HG02852 (cell line): ENCODE measurements around the gene SENP5.

Experiments
- ATAC-seq: cut with Tn5 transposase; IDR thresholded peaks from one replicate; pipeline ENCODE4 v1.9.1; 2021; ENCODE audit warnings: mild to moderate bottlenecking, moderate library complexity; ENCODE audit not compliant: unreplicated experiment

SENP5 gene

DNA sequence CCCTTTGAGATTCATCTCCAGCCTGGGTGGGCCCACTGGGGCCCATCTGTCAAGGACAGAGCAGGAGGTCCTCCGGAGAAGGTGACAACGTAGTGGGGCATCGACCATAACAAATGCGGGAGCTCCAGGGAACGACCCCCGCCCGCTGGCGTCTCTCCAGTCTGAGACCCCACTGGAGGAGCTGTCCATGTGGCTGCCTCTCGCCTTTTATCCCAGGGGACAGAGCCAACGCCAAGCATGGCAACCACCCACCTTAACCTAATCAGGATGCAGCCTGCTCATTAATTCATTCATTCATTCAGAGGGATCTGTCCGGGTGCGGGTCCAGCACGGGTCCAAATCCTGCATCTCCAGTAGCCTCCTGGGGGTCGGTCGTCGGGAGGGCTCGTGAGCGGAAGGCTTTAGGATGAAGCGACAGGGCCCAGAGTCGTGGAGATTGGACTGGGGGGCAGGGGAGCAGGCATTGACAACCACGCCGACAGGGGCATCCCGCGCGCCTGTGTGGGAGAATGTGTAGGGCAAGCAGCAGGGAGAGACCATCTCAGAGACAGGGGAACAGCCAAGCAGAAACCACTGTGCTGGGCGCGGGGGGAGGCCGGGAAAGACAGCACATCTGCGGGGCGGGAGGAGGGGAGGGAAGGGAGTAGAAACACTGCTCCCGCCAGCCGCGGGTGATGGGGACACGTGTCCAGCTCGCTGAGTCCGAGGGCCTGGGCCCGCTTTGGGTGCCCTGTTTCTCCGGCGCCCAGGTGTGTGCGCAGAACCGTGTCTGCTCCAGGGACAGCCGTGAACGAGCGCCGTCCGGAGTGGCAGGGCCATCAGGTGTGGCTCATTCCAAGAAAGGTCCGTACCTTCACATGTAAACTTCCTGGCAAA is 99.0 kb downstream of the SENP5 start:
- ATAC-seq: no peak

DNA sequence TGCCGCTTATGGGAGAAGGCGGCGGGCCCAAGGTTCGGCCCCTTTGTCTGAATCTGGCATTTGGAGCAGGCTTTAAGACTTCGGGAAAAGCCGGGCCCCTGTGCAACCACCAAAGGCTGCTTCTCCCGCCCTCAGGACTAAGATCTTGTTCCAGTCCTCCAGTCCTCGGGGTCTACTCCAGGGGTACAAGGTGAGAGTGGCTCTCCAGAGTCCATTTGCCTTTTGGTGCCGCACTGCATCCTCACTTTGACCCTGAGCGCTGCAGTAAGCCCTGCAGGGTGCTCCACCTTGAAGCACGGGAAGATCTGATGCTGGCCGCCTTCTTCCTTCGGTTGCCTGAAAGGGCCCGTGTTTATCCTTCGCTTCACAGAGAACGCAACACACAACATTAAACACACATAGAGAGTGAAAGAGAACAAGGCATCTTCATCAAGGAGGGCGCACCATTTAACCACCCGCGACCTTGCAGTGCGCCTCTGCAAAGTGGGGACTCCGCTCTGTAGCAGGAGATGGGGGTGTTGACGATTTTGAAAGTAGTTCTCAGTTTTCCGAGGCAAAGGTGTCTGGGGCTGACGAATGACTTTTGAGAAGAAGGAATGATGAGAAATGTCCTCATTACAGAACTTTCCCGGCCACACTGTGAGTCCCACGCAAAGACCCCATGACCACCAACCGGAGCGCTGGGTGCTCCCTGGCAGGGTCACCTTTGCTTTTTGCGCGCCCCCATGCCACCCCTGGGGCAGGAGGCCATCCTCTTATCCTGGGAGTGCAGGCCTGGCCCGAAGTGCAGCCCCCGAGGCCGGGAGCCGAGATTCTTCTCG is 99.9 kb downstream of the SENP5 start:
- ATAC-seq: no peak

DNA sequence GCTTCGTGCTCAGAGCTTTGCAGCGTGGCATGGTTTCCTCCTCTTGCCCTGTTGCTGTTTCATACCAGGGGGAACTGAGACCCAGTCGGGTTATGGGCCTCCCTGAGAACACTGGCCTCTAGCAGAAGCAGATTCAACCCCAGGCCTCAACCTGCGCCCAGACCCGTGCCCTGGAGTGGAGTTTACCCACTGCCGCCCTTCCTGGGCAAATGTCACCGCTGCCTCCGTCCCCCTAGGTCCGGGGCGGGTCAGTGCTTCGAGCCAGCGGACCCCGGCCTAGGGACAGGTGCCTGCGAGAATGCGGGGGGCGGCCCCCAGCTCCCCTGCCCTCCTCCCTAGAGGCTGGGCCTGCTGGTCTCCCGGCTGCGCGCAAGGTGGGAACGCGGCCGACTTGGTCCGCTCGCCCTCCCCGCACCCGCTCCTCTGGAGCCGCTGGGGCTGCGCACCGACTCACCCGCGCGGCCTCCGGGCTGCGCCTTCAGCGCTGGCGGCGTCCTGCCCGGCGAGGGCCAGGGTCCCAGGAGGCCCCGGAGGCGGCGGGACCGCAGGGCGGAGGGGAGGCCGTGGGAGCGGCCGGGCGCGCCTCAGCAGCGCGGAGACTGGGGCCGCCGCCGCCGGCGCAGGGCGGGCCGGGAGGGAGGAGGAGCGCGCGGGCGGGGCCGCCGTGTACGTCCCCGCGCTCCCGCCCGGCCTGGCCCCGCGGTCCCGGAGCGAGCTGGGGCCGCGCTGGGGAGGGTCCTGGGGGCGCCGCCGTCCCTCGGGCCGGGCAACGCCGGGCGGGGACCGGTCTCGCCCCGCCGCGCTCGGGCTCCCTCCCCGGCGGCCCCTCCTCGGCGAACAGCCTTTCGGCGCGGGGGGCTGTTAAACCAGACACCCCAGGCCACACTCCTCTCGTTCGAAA is 100.8 kb downstream of the SENP5 start, which contains the start of gene PIGZ:
TSS of gene PIGZ (minus strand) at position 601 of the 901 bp plus-strand sequence. CDS start 16,802 bp downstream, outside the sequence.
- ATAC-seq: peak; percentile 63

DNA sequence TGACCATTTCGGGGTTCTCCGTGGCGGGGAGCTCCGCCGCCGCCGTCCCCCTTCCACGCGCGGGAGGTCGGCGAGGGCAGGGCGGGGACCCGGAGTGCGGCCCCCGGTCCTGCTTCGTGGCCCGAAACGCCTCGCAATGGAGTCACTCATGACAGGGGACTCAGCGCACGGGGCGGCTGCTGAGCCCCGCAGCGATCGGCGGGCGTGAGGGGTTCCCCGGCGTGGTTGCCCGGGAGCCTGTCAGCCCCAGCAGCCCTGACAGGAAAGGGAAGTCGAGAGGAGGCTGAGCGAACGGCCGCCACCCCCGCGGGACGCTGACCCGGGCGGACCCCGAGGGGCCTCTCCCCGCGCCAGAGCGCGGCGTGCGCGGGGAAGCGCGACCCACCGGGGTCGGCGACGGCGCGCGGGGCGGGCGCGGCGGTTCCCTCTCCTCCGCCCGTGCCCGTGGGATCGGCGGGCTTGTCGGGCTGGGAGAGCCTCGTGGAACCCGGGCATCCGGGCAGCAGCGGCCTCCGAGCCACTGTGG is 101.5 kb downstream of the SENP5 start:
- ATAC-seq: peak; percentile 50

DNA sequence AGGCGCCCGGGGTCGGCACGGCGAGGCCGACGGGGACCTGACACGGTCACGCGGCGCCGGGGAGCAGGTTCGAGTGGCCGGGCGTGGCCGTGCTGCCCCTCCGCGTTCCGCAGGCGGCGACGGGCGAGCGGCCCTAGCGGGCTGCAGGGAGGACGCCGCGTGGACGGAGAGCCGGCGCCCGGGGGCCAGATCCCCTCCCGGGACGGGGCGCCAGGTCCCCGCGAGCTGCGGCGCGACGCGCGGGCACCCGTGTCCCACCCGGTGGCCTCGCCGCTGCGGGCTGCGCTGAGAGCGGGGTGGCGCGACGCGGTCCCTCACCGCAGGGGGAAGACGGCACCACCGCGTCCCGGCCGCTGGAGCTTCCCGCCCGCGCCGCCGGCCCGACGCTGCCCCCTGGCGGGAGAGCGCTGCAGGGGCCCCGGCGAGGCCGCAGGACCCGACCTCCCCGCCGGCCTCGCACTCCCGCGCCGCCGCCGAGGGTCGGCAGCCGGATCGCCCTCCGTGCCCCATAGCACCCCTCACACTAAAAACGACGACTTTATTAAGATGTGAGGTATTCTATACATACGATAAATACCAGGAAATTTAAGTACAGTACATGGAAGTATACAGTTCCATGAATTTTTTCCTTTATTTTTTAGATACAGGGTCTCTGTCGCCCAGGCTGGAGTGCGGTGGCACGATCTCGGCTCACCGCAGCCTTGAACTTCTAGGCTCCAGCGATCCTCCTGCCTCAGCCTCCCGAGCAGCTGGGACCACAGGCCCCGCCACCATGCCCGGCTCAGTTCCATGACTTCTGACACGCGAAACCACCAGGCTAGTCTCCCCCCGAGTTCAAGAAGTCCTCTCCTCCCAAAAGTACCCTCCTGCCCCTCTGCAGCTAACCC is 102.2 kb downstream of the SENP5 start:
- ATAC-seq: peak; percentile 51

DNA sequence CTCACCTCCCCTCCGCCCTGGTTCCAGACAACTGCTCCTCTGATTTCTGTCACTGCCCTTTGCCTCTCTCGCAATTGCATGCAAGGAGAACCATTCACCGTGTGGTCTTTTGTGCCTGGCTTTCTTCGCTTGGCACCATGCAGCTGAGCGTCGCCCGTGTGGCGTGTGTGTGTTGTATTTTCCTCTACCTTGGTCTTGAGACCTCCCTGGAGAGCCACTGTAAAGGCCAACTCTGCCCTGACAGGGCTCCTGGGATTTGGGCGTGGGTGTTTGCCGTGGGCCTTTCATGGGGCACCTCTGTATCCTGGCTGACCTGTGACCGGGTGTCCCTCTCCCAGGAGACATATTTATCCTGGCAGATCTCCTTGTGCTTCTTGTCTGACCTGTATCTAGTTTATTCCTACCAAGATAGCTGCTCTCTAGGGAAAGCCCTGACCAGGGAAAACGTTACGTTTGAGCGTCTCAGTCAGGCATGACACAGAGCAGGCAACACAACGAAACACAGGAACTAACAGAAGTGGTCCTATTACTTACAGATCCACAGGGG is 102.9 kb downstream of the SENP5 start:
- ATAC-seq: no peak

DNA sequence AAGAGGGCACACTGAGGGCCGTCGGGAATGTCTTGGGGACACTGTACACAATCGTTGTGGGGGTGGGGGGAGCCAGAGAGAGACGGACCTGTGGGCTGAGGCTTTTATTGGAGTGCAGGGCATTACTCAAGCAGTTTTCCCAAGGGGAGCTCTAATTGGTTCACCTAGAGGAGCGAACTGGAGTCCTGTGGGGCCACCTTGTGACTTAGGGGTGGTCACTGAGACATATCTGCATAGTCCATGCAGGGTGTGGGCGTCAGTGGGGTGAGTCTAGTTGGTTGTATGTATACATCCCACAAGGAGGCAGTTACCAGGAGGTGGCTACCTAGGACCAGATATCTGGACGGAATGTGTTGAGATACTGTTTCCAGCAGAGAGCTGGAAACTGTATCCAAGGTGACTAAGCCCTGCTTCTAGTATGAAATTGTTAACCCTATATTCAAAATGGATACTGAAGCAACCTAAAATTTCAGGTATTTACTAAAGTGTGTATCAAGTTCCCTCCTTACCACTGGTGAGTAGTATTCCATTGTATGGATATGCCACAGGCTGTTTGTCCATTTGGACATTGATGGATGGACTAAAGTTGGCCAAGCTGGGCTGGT is 103.5 kb downstream of the SENP5 start:
- ATAC-seq: no peak

DNA sequence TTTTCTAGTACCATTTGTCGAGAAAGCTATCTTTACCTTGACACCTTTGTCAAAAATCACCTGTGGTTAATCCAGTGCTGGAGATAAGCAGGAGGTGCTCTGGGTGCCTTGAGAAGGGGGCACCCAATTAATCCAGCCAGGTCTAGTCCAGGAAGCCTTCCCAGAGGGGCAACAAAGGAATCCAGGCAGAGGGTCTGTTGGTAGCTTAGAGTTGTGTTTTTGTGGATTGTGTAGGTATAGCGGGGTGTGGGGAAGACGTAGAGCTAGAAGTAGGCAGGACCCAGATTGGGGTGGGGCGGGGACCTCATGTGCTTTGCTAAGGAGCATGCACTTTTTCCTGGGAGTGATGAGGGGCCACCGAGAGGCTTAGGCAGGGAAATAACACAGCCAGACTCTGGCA is 106.9 kb downstream of the SENP5 start:
- no peak for ATAC-seq

DNA sequence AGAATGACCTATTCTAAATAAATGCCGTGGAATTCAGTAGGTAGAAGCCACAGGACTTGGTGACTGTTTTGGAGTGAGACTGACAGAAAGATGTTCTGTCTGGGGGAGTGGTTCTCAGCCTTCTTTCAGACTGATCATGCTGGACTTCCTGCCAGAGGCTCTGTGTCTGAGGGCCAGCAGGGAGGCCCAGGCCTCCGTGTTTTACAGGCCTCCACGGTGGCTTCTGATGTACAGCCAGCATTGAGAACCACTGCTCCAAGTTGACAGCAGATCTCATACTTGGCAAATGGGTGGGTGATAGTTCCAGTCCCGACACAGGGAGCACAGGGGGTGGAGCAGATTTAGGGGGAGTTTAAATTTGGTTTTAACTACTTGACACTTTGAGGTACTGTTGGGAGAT is 107.6 kb downstream of the SENP5 start:
- no peak for ATAC-seq

DNA sequence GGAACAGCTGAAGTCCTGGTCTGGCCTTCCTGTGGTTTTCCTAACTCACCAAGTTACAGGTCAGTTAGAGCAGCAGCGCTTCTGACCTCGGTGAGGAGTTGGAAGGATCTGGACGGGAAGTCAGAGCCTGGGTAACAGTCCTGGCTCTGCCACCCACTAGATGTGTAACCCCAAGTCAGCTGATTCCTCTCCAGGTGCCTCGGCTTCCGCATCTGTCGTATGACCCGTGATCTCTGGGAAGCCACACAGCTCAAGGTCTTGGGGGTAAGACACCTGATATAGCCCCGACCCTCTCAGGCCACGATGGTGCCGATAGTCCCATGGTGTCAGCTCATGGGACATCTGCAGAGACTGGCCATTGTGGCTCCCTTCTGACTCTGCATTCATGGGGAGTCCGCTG is 109.2 kb downstream of the SENP5 start:
- ATAC-seq: no peak

DNA sequence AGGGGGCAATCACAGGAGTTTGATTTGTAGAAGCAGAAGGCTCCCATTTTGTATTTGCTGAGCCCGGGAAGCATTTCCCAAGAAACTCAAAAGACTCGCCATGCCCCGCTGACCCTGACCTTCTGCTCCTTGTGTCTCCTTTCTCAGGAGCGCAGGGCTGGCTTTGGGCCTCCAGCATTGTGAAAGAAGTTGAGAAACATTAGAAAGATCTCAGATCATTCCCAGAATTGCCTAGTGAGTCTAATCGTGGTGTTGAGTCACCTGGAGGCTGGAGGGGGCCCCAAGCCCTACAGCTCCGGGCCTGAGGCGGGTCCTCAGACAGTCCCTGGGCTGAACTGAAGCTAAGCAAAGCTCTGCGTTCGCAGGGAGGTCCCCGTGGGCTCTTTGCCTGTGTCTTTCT is 111.8 kb downstream of the SENP5 start:
- no peak for ATAC-seq

DNA sequence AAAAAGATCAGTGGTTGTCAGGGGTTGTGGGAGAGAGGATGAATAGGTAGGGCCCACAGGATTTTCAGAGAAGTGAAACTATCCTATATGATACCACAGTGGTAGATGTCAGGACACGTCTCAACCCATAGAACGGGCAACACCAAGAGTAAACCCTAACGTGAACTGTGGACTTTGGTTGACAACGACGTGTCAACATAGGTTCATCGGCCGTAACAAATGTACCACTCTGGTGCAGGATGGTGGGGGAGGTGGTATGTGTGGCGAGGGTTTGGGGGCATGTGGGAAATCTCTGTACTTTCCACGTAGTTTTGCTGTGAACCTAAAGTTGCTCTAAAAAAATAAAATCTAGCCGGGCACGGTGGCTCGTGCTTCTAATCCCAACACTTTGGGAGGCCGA is 113.9 kb downstream of the SENP5 start:
- ATAC-seq: no peak

DNA sequence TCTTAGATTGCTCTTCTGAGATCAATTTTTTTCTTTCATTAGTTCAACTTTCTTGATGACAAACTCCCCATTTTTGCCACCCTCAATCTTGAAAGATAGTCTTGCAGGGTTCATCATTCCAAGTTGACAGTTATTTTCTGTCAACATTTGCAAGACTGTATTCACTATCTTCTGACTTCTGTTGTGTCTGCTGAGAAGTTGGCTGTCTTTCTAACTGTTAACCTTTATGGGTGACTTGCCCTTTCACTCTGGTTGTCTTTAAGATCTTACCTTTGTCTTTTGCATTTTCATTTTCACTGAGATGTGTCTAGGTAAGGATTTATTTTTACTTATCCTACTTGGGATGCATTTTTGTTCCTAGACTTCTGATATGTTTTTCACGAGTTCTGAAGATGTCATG is 115.5 kb downstream of the SENP5 start:
- no peak for ATAC-seq
